CD1c-positive myeloid dendritic cell (primary cell): ENCODE results near the gene SLAMF1.
"Not testable (repeated sequence)": the region's sequence is repeated elsewhere in the genome, so short reads cannot be mapped to it uniquely, and the experiment has no call there.

Experiments used
- DNase-seq: peaks from one replicate; pipeline ENCODE4 v3.0.0-alpha.2; 2016; ENCODE audit errors: extremely low spot score

SLAMF1 gene

DNA sequence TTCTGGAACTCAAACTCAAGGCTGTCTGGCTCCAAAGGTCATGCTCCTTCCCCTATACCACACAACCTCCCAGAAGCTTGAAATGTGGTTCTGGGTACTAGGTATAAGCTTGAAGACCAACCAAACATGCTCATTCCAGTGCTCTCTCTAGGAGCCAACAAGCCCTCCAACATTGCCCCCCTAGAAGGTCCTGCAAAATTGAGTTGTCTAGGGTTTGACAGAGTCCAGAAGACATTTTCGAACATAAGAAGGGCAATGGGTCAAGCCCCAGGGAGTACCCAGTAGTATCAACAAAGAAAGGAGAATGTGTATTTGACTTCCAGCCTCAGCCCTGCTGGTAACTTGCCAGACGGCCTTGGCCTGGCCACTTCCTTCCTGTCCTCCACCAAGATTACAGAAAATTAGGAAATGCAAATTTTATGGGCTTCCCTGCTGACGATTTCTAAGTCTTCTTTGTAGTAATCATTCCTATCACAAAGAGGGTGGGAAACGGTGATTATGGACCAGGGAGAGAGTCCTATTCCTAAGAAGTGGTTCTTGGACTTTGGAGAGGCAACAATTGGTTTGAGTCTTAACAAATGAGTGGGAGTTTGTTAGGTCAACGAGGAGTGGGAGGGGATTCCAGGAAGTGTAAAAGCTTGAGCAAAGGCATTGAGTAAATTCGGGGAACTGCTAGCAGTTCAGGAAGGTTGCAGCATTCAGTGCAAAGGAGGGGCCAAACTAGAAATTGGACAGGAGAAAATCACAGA, 18.7 kb upstream of the SLAMF1 start:
- peak; percentile 89 for DNase-seq

DNA sequence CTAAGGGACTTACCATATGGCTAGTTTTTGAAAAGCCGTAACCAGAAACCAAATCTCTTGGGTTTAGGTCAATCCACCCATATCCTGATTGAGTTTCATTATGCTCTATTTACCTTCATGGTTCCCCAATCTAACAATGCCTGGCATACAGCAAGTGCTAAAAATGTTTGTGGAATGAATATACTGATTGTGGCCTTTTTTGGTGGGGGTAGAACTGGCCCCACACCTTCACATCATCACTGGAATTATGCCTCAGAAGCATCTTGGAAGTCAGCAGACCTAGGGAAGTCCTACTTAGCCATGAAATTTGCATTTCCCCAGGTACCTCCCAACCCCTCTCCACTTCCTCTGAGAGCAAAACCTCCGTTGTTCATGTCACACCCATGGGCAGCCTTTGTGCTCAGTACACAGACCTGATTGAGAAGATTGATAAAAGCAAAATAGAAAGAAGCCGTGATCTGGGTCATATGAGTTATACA, 17.8 kb upstream of the SLAMF1 start:
- peak; percentile 22 for DNase-seq

DNA sequence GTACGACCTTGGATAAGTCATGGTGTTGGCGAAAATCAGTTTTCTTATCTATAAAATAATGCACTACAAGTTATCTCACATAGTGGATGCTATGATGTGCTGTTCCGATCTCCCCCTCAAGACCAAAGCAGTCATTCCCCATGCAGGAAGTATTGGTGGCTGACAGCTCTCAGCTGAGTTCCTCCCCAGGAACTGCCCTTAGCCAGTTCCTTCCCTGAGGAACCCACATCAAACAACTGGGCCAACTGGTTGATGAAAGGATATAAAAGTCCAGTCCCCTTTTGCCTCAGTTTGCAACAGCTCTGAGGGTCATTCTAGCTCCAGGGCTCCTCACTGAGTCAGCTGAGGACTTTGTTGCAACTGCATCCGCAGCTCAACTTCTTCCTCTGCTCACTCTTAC, 16.1 kb upstream of the SLAMF1 start:
- peak; percentile 37 for DNase-seq

DNA sequence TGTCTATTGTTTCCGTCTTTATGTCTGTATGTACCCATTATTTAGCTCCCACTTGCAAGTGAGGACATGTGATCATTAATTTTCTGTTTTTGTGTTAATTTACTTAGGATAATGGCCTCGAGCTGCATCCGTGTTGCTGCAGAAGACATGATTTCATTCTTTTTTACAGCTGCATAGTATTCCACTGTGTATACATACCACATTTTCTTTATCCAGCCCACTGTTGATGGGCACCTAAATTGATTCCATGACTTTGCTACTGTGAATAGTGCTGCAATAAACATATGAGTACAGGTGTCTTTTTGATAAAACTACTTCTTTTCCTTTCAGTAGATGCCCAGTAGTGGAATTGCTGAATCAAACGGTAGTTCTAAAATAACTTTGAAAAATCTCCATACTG, 12.7 kb upstream of the SLAMF1 start:
- DNase-seq = no peak

DNA sequence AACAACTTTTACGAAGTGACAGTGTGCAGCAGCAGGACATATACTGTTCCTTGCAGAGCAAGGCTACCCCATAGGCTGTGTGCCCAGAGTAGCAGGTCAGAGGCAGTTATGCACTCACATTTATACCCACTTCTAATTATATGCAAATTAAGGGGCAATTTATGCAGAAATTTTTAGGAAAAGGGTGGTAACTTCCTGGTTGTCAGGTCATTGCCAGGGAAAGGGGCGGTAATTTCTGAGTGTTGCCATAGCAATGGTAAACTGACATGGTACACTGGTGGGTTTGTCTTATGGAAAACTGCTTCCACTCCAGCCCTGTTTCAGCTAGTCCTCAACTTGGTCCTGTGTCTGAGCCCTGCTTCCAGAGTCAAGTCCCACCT, 12.0 kb upstream of the SLAMF1 start:
- DNase-seq = no peak

DNA sequence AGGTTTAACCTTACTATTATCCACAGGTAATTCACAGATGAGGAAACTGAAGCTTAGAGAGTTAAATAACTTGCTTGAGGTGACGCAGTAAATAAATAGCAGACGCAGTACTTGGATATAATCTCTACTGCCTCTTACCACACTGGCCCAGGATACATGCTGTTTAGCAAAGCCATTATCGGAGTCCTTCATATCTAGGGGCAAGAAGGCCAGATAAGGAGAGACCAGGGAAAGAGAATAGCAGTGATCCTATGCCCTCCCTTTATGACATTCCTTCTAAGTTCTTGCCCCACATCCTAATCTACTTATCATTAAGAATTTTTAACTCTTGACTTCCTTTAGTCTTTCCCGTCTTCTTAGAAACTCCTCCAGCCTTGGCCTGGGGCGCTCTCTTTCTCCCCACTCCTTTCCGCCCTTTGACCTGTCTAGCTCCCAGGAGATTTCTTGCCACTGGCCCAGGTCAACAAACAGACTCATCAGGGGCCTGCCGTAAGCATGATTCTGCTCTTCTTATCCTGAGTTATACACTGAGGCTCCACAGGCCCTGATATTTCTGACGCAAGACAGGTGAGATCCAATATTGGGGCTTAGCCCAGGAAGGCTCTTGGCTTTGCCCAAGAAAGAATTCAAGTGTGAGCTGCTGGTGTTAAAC, 11.4 kb upstream of the SLAMF1 start:
- no peak for DNase-seq

DNA sequence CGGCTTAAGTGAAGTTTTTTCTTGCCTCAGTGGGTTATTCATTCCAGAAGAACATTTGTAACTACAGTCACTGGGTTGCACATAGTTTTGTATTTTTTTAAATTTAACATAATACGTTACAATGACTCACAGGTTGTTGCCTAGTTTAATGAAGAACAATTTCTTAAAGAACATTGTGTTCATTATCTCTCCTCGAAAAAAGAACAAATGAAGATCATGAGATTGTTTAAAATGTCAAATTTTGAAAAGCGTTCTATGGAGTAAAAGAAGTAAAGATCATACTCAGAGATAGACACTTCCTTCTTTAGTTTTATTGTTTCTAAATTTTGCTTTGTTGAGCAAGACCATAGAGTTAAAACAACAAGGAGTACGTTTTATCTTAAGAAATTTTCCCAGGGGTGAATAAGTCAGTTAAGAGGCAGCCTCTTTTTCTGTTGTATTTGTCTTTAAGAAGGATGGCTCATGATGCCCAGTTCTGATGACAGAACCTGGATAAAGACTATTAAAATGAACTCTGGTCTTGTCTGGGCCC, 10.5 kb upstream of the SLAMF1 start:
- DNase-seq = peak; percentile 29

DNA sequence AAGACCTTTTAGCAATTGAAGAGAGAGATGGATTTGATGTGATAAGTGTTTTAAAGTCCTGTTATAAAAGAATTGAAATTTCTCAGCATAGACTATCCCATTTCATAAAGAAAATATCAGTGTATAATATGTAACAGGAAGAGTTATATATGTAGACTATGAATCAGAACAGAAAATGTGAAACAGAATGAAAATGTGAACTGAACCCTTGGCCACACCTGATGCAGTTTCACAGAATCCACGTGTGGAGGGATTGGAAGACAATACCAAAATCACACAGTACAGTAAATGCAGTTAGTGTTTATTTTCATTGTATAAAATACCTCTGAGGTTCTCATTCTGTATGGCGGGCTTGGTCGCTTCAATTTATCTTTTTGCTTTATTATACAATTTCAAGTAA, 9.9 kb upstream of the SLAMF1 start:
- DNase-seq = no peak

DNA sequence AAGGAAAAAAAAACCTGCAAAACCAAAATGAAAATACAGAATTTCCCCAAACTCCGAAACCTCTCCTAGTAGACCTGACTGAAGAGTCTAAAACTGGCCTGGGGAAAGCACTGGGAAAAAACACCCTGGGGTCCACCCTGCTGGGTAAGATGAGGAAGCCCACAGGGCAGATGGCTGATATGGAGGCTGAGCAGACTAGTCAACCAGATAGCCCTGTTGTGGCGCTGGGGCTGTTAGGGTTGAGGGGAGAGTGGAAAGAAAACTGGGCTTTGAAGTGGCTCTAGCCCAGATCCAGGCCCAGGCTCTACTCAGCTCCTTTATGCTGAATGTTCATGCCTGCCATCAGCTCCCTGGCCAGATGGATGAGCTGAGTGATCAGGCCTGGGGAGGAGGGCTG, 6.8 kb upstream of the SLAMF1 start:
- no peak for DNase-seq

DNA sequence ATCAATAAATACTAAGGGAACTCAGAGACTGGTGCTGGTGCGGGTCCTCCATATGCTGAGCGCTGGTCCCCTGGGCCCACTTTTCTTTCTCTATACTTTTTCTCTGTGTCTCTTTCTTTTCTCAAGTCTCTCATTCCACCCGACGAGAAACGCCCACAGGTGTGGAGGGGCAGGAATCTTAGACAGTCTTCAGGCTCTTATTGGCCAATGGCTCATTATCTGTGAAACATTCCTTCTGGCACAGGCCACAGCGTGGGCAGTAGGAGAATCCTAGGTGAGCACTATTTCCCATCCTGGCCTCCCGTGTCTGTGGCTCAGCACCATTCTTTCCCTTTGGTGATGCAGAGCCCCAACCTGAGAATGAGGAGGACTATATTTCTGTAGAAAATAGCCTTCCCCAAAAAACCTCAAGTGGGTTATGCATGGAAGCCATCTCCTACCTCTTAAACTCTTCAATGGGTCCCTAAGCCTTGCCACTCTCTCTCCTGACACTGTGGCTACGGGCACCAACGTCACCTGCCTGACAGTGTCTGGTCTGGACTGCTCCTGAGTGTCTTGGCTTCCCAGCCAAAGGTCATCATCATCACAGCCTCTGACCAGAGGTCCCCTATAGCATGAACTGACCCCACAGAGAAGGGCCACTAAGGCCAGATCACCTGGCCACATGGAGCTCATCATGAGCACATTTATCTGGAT, 6.2 kb upstream of the SLAMF1 start:
- DNase-seq = no peak

DNA sequence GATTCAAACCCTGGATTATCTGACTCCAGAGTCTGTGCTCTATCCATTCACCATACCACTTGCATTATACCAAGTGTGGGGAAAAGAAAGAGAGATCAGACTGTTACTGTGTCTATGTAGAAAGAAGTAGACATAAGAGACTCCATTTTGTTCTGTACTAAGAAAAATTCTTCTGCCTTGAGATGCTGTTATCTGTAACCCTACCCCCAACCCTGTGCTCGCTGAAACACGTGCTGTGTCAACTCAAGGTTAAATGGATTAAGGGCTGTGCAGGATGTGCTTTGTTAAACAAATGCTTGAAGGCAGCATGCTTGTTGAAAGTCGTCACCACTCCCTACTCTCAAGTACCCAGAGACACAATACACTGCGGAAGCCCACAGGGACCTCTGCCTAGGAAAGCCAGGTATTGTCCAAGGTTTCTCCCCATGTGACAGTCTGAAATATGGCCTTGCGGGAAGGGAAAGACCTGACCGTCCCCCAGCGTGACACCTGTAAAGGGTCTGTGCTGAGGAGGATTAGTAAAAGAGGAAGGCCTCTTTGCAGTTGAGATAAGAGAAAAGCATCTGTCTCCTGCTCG, 5.3 kb upstream of the SLAMF1 start:
- DNase-seq = not testable (repeated sequence)

DNA sequence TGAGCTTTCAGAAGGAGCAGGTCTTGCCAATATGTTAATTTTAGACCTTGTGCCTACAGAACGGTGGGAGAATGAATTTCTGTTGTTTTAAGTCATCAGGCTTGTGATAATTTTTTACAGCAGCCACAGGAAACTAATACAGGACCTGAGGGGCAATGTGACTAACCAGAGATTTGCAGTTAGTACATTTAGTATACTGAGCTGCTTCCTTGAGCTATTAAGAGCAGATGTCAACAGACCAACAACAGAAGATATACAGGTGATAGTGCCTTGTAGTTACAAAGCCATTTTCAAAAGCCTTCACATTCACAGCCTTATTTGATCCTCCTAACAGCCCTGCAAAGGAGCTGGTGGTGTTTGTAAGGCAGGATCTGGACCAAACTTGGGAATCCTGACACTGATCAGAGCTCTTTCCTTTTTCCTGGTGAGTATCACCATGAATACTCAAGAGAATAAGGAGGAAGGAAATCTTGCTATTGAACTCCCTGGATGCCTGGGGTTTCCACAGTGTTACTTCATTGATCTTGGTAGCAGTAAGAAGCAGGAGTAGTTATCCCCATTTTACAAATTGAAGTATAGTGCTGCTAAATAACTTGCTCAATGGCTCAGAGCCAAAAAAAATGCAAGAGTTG, 4.7 kb upstream of the SLAMF1 start:
- DNase-seq = no peak

DNA sequence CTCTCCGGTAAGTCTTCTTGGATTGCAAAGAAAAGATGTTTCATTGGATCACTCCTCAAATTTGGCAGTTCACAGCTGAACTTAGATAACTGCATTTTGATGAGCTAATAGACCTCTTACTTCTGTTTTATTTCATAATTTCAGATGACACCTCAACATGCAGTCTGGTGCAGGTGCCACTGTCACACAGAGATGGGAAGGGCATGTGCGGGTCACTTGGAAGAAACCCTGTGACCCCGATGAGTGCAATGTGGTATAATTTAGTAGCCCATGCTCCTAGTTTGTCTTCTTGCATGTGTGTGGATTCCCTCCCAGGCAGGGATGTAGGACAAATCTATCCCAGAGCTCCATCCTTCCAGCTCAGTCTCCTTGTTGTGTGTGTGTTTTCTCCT, 481 bp upstream of the SLAMF1 start:
- DNase-seq = no peak

DNA sequence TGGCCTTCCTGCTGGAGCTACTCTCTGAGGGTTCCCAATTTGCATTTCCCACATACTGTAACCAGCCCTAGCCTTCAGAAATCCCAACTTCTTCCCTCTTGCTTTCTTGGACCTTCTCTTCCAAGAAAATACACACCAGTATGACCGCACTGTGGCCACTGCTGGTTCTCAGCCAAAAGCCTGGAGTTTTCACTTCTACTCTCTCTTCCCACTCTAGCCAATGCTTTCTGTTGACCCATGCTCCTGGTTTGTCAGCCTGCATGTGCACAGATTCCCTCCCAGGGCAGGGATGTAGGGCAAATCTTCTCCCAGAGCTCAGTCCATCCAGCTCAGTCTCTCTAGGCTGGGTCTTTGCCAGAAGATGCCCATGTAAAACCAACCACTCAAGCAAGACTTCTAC, 664 bp downstream of the SLAMF1 start:
- DNase-seq = peak; percentile 60

DNA sequence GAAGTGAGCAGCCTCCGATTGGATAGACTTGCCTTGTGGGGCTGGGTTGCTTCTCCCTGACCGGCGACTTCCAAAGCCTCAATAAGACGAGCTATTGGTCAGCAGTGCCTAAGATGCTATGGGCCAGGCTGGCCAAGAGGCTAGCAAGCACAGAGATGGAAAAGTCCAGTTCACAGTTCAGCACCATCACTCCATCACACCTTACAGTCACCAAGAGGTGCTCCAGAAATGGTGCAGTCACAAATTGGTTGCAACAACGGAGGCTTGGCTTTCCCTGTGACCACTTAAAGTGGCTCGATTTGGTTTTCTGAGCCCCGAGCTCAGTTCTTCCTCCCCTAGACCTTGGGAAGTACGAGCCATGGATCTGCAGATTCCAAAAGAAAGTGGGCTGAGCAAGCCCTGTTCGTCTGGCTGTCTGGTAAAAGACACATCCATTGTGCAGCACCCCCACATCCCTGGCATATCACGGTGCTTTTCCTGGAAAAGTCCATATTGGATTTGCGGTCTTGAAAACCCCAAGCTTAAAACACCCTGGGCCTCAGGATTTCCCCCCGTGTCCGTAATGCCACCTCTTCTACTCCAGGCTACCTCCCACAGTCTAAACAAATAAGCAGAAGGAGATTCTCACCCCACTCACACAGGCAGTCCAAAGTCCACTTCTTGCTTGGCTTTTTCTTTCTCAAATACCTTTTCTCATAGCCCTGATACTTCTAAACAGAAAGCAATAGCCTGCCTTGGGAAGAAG, 1.3 kb downstream of the SLAMF1 start:
- peak; percentile 32 for DNase-seq

DNA sequence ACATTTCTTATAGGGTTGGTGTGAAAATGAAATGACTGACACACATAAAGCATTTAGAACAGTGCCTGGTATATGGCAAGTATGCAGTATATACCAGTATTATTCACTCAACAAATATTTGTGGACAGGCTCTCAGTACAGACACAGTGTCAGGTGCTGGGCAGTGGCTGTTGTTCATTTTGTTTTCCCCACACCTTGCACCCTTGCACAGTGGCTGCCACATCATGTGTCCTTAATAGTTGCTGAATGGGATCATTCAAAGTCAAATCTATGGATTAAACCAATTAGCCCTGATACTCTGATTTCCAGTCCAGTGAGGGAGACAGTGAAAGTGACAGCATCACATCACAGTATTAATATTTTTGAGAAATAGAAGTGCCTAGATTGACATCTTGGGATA, 2.4 kb downstream of the SLAMF1 start:
- no peak for DNase-seq

DNA sequence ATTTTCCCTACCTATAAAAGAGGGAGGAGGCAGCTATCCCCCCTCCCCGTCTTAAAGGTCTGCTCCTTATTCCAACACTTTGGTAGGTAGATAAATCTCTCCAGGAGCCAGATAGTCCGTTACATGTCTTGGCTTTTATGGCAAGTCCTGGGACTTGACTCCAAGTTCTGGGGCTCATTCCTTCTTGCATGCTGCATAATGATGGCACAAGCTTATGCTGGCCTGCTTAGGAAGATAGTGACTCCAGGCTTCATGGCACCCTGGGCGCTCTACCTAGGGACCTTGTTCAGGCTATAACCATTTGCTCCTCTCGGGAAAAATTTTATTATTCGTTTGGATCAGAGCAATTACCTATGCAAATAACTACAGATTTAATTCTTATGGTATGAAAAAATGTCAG, 3.7 kb downstream of the SLAMF1 start:
- no peak for DNase-seq

DNA sequence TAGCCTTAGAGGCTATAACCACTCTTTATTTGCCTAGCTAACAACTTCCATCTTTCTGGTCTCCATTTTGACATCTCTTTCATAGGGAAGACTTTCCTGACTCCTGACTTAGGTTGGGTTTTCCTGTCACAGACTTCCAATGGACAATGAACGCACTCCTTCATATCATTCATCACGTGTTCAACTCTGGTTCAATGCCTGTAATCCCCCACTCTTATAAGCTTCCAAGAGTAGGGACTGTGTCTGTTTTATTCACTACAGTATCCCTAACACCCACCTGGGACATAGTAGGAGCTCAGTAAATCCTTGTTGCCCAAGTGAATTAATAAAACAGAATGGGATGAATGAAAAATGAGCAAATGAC, 4.6 kb downstream of the SLAMF1 start:
- no peak for DNase-seq

DNA sequence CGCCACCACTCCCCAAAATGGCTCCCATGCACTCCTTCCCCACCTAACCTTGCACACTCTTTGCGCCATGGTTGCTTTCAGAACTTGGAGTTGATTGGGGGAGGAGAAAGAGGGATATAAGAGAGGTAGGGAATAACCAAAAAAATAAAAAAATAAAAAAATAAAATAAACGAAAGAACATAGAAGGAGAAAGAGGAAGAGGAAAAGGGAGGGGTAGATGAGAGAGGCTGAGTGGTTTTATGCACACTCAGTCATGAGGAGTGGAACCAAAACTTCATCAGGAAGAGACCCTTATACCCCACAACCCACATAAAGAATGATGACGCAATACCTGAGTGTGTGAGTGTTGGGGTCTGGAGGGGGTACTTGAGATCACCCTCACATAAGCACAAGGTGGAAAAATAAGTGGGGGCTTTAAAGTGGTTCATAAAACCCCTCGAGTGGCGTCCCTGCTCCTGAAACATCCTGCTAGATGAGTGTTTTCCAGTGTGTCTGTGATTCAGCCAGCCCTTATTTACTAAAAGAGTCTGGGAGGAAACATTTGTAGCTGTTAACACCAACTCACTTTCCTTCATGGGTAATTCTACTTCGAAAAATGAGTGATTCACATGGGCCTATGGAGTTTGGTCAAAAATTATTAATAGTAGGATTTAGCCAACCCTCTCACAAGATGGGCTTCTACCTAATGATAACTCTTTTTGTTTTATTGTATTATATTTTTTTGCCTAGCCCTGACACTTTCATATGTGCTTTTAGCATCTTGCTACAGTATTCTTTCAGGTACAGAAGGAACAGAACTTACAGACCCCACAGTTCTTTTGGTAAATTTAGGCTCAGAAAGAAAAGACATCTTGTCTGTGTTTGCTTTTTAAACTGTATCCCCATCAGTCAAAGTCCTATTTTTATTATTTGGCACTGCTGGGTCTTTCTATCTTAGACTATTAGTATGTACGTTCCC, 5.2 kb downstream of the SLAMF1 start:
- peak; percentile 19 for DNase-seq
